Myocyte (in vitro differentiated cells): ENCODE measurements around the gene CBFB. TPM values are rescaled to one million over a fixed set of nuclear protein-coding genes. Genes with fewer than 3 reads are reported as not detected.
A peak's percentile ranks its signal among the peaks of the same experiment; 100 is the strongest.

Source experiments
- DNase-seq: peaks from one replicate; pipeline ENCODE4 v3.0.0-alpha.2; 2012; ENCODE audit warnings: low read depth
- total RNA-seq: library from RNA; depleted of rRNA; stranded (reverse); fragments of >200 nt; gene quantifications from 2 replicates; pipeline ENCODE4 v1.2.3, GENCODE V29; 2014

CBFB gene
- total RNA-seq, 1 donor from 2014 or later: 75.1 TPM

DNA sequence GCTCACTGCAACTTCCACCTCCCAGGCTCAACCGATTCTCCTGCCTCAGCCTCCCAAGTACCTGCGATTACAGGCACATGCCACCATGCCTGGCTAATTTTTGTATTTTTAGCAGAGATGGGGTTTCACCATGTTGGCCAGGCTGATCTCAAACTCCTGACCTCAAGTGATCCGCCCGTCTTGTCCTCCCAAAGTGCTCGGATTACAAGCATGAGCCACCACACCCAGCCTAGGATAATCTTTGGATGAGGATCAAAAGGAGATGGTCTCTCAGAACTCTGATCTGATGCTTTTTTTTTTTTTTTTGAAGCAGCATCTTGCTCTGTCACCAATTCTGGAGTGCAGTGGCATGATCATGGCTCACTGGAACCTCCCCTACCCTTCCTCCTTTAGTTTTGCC lies 93.8 kb downstream of the CBFB start:
- DNase-seq: peak; percentile 39

DNA sequence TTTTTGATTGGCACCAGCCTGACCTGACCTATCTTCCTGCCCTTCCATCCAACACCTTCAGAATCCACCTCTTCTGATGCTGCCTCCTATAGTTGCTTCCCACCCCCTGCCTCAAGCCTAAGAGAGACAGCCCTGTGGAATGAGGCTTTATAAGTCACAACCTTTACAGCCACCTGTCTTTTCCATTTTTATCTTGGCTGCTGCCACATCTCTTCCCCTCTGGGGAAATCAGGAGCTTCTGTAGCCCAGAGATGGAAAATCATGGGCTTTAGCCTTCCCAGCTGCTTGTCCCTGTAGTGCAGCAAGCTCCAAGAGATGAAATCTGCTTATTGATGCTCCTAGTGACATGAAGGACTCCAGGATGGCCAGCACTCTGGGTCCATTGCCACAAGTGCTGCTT lies 99.5 kb downstream of the CBFB start:
- peak; percentile 63 for DNase-seq

DNA sequence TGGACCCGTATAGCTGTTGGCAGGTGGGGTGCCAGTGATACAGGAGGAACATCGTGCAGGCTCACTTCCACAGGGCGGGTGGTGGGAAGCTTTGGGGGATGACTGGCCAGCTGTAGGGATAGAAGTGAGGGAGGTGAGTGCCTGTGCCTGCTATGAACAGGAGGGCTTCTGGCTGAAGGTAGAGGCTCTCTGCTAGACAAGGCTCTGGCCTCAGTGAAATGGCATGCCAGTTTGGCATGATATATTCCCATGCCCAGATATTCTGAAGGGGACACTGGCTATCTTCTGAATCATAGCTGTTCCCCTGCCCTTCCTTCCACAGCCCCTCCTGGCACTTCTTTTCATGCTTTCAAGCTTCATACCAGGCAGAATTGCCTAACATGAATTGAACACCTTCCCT lies 99.9 kb downstream of the CBFB start:
- DNase-seq: no peak

DNA sequence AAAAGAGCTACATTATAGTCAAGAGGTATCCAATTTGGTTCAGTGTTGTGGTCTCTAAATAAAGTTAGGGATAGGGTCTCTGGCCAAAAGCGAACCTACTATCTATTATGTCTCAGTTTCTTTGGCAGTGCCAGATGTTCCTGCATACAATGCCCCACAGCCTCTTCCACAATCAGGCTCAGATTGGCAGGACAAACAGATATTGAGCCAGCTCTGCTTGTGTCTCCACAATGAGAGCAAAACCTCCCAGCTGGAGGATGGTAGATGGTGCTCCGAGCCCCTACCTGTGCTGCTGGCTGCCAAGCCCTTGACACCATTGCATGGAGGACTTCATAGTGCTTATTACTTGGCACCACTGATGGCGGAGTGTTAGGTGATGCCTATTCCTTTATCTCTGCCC lies 100.5 kb downstream of the CBFB start:
- DNase-seq: no peak

DNA sequence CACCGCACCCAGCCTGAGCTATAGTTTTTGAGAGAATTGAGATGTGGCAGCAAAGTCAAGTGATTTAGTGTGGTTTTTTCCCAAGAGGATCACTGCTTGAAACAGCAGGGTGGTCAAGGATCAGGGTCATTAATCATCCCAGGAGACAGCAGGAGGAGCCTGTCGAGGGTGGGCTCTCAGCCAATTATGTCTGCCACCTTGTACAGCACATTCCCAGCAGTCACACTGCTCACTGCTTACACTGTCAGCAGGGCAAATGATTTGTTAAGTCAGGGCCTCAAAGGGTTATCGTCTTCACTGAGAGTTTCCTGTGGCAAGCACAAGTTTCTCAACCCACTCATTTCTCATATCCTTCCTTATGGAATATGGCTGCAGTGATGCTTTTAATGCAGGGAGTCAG lies 108.7 kb downstream of the CBFB start:
- no peak for DNase-seq

DNA sequence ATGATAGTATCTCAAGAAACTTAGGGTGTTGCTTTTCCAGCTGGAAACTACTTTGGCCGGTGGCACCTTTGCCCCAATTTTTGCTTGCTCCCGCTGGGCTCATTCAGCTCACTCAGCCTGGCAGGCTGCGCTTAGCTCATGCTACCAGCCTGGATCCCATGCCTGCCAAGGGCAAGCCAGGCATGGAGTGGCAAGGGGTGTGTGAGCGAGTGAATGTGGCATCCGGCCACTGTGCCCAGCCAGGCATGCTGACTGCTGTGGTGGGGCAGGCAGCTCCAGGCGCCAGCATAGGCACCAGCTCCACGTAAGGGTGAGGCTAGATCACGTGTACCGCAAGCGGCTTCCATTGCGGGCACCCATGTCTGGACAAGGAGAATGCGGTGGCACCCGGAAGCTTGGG lies 112.4 kb downstream of the CBFB start:
- DNase-seq: no peak

DNA sequence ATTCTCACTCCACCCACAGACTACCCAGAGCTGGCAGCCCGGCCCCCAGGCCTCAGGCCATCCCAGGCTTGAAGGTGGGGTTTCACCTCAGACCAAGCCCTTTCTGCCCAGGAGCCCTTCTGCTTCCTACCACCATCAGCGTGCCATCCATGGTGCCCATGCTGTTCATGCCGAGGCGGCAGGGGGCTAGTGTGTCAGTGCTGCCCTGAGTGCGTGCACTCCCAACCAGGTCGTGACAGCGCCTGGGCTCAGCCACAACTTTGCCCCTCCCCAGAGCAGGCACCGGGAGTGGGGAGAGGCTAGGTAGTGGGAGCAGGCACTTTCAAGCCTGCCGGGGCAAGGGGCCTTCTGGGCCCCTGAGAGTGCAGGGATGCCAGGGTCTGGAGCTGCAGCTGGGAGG lies 113.4 kb downstream of the CBFB start:
- no peak for DNase-seq

DNA sequence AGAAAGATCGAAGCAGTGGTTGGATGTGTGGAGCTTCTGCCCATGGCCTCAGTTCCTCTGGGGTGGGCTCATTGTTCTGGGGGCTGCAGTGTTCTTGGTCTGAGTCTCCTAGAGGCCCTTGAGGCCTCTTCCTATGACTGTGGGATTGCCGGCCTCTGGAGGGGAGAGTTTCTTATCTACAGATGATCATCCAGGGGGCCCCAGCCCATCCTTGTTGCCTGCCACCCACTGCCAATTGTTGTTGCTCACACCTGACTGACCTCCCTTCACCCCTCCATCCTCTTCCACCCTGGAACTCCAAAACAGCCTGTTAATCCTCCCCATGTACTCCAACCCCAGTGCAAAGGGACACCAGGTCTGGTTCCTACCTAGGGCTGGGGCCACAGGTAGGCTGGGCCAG lies 116.0 kb downstream of the CBFB start:
- no peak for DNase-seq

DNA sequence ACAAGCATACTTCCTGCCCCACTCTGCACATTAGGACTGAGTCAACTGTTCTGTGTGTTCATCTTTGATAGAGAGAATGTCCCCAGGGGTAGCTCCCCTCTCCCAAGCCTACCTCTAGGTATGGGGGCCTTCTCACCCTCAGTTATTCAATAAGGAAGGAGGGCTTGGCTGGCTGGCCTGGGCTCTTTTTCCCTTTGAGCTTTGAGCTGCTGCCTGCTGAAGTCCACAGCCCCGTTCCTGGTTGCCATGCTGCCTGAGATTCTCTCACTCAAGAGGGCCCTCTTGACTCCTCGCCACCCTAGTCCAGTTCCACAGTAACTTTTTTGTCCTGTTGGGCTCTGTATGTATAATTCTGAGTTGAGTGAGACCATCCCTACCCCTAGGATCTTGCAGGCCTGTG lies 116.8 kb downstream of the CBFB start:
- no peak for DNase-seq

DNA sequence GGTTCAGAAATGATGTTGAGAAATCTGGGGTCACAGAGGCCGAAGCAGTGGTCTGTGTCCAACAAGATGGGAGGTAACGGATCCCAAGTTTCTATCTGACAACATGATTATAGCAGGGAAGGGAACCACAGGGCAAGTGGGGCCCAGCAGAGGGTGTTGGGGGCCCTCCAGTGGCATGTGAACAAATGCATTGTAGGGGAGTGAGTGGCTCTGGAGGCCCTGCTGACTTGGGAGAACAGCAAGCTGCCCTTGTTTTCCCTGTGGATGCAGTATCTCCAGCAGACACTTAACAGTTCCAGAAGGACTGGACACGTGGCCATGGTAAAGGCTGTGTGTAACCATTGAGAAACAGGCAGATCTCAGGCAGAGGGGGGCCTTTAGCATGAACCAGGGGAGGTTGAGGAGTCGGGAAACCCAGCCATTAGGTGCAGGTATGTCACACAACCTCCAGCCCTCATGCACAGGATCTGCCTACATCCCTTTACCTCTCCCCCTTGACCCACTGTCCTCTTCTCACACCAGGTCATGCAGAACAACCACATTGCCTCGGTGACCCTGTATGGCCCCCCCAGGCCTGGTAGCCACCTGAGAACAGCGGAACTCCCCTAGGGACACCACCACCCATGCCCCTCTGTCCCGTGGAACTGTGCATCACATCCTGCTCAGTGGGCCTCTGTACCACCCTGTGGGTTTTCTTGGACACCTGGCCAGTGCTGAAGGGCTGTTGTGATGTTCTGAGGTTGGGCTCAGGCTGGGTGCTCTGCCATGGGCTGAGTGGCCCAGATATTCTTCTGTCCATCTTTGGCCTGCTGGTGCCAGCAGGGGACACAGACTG lies 117.8 kb downstream of the CBFB start:
- DNase-seq: no peak

DNA sequence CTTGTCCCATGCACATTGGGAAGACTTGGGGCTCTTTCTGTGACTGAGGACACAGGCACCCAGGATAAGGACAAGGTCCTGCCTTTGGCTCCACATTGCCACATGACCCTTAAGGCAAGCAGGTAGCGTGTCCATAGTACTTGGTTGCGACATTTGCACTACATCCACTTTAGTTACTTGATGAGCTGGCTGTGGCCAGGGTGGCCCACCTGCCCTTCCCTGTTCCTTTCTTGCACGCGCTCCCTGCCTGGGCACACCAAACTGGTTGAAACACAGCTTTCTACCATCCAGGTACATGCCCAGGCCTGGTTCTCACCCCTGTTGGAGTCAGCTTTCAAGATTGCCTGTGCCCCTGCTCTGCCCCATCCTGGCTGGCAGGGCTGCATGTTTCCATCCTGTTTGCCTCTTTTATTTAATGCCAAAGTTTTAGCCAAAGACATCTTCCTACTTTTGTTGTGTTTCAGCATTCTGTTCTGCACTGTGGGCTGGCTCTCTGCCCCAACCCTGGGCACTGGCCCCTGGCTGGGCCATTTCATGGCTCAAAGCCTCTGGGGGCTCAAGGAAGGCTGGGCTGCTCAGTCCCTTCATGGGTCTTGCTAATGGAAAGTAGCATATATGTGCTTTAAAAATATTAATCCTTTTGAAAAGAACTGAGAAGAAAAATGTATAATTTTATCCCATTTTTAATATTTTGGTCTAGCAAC lies 118.6 kb downstream of the CBFB start:
- no peak for DNase-seq

DNA sequence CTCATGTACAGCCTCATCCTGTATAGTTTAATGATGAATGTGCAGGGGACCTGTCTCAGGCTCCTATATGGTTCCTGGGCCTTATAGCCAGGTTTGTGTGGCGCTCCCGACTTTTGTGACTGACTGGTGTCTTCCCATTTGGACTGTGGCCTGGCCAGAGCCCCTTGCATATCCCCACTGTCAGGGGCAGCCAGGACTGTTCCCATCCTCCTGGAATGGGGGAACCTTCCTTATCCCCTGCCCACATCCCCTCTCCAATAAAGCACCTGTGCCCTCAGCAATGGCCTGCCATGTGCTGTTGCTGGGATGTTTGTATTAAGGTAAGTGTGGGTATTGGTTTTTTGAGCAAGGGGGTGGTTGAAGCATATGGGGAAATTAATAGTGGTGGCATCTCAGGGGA lies 119.3 kb downstream of the CBFB start:
- no peak for DNase-seq

DNA sequence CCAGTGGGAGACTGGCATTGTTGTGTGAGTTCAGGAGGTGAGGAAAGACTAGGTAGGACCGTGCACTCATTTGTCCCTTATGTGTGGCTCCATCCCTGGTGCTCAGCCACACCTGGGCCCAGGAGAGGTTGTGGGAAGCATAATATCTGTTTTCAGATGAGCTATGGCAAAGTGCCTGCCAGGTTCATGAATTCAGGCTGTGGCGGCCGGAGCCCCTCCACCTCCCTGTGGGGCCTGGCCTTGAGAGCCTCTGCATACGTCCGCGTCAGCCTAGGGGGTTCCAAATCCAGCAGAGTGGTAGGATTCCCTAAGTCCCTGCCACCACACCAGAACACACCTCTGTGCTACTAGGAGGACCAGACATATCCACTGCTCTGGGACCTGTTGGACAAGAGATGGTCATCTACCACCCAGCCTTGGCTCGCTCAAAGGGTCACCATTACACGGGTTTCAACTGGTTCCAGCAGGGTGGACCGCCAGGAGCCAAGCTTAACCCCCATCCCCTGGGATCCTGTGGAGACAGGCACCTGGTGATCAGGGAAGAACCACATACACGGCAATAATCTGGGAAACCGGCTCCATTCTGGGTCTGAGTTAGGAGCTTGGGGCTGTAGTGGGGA lies 119.8 kb downstream of the CBFB start:
- no peak for DNase-seq

DNA sequence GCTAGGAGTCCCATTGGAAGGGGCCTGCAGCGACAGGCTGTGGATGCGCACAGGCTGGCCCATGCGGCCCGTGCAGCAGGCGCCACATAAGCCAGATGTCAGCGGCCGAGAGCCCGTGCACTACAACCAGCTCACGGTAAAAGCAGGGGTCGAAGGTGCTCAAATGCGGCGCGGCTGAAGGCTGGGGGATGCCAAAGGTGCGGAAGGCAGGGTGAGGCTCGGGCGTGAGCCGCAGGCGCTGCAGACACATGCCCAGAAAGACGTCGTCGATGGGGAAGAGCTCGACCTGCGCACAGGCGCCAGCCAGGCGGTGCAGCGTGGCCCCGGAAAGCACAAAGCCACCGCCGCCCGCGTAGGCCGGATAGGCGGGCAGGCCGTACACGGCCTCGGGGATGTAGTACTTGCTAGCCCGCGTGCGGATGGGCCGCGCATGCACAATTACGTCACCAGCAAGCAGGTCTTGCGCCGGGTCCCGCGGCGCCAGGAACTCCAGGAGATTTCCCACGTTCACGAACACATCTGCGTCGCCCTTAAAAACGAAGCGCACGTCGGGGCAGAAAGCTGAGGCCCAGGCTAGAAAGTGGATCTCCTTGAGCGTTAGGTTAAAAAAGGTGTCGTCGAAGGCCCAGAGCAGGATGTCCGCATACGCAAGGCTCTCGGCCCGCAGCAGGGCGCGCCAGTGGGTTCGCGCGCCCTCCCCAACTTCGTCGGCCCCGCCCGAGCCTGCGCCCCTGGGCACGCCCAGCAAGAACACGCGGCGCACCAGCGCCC lies 120.5 kb downstream of the CBFB start:
- no peak for DNase-seq

DNA sequence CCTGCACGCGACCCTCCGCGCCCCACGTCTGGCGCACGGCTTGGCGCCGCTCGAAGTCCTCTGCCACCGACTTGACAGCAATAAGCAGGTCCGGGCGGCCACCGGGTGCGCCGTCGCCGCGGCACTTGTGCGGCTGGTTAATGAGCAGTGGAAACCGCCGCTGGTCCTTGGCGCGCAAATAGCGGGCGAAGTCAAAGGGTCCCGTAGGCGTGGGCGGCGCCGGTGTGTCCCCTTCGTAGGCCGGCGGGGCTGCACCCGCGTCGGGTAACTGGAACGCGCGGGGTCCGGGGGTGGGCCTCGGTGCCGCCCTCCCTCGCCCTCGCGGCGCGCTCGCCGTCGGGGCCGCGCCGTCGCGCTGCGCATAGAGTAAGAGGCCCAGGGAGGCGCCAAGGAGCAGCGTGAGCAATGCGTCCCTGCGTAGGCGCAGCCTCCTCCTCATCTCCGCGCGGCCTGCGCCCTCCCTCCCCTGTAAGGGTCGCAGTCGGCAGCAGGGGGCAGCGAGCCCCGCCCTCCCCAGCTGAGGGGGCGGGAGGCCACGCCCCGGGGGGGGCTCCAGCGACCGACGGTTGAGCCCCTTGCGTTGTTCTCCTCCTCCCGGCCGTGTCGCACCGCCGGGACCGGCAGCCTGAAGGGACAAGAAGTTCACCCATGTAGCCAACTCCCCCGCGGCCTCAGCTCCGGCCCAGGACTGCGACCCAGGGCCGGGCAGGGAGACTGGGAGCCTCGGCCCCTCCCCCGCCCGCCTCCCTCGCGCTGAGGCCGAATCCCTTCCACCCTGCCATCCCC lies 121.3 kb downstream of the CBFB start:
- peak; percentile 42 for DNase-seq

Other genes starting within 250 kb of the CBFB start
- not detected in 2 replicates for gene TERB1, start 227.6 kb upstream of the CBFB start, total RNA-seq
- 57.6 and 65.4 TPM in 2 replicates for gene NAE1, start 198.2 kb upstream of the CBFB start, total RNA-seq
- 3.4 and 4.2 TPM in 2 replicates for gene CA7, start 184.7 kb upstream of the CBFB start, total RNA-seq
- gene PDP2, start 148.6 kb upstream of the CBFB start, total RNA-seq: 3.5 and 4.6 TPM in 2 replicates
- 1.1 TPM in 1 of 2 replicates, not detected in the other for gene CDH16, start 110.3 kb upstream of the CBFB start, total RNA-seq
- gene RRAD, start 103.6 kb upstream of the CBFB start, total RNA-seq: 26.3 and 60.5 TPM in 2 replicates
- 168 and 235 TPM in 2 replicates for gene CIAO2B, start 94.7 kb upstream of the CBFB start, total RNA-seq
- gene CES2, start 93.6 kb upstream of the CBFB start, total RNA-seq: 70.7 and 81.0 TPM in 2 replicates
- gene CES3, start 67.9 kb upstream of the CBFB start, total RNA-seq: 1.7 and 1.9 TPM in 2 replicates
- gene CES4A, start 40.6 kb upstream of the CBFB start, total RNA-seq: 0.10 and 0.19 TPM in 2 replicates
- 22.4 and 30.7 TPM in 2 replicates for gene PHAF1, start 80.8 kb downstream of the CBFB start, total RNA-seq
- 56.1 and 57.4 TPM in 2 replicates for gene B3GNT9, start 121.8 kb downstream of the CBFB start, total RNA-seq
- gene TRADD, start 130.8 kb downstream of the CBFB start, total RNA-seq: 19.1 and 21.0 TPM in 2 replicates
- gene FBXL8, start 130.8 kb downstream of the CBFB start, total RNA-seq: 39.3 and 46.4 TPM in 2 replicates
- gene HSF4, start 135.6 kb downstream of the CBFB start, total RNA-seq: 20.9 and 29.3 TPM in 2 replicates
- gene NOL3, start 141.4 kb downstream of the CBFB start, total RNA-seq: 70.9 and 86.5 TPM in 2 replicates
- gene MATCAP1, start 154.8 kb downstream of the CBFB start, total RNA-seq: 27.2 and 28.6 TPM in 2 replicates
- 0.99 and 2.1 TPM in 2 replicates for gene EXOC3L1, start 161.0 kb downstream of the CBFB start, total RNA-seq
- 75.8 and 93.9 TPM in 2 replicates for gene E2F4, start 163.0 kb downstream of the CBFB start, total RNA-seq
- gene ELMO3, start 170.0 kb downstream of the CBFB start, total RNA-seq: 0.56 and 0.99 TPM in 2 replicates
- gene TMEM208, start 198.0 kb downstream of the CBFB start, total RNA-seq: 31.6 and 32.8 TPM in 2 replicates
- 9.6 and 28.5 TPM in 2 replicates for gene FHOD1, start 218.3 kb downstream of the CBFB start, total RNA-seq
- gene SLC9A5, start 219.8 kb downstream of the CBFB start, total RNA-seq: 0.94 and 1.2 TPM in 2 replicates